Chondrocyte (in vitro differentiated cells): Measurements from ENCODE around the gene IL1RAPL1. TPM values are rescaled to one million over a fixed set of nuclear protein-coding genes. Genes with fewer than 3 reads are reported as not detected.

ENCODE experiments used
- DNase-seq: peaks from one replicate; pipeline ENCODE4 v3.0.0; 2021; ENCODE audit warnings: mixed read lengths, low spot score
- H3K27ac Mint-ChIP-seq: one replicate; pipeline ENCODE4 v1.8.0; 2021; ENCODE audit warnings: mild to moderate bottlenecking, moderate library complexity, mixed read lengths; ENCODE audit not compliant: unreplicated experiment
- H3K27me3 Mint-ChIP-seq: 2 replicates; pipeline ENCODE4 v1.8.0; 2021; ENCODE audit warnings: low read depth, mixed read lengths
- H3K36me3 Mint-ChIP-seq: 2 replicates; pipeline ENCODE4 v1.8.0; 2021; ENCODE audit warnings: low read depth, mixed read lengths
- H3K4me1 Mint-ChIP-seq: 2 replicates; pipeline ENCODE4 v1.8.0; 2021; ENCODE audit warnings: low read depth, mild to moderate bottlenecking, mixed read lengths
- H3K4me3 Mint-ChIP-seq: one replicate; pipeline ENCODE4 v1.8.0; 2021; ENCODE audit warnings: mild to moderate bottlenecking, moderate library complexity, mixed read lengths; ENCODE audit not compliant: unreplicated experiment
- H3K9me3 Mint-ChIP-seq: 2 replicates; pipeline ENCODE4 v1.8.0; 2021; ENCODE audit warnings: low read depth, mixed read lengths
- CTCF ChIP-seq: fragments of 200-600 bp; sonication (generic); IDR thresholded peaks from 2 replicates; pipeline ENCODE4 v1.5.0; 2021; ENCODE audit warnings: antibody characterized with exemption, mild to moderate bottlenecking, moderate library complexity
- total RNA-seq: library from RNA; stranded (reverse); gene quantifications from 3 replicates; pipeline ENCODE4 v1.2.1, GENCODE V29; 2021

The IL1RAPL1 gene
- total RNA-seq, 1 donor from 2014 or later, result not detected

- Mint-ChIP-seq H3K36me3 (no peaks in the 10 kb centered on the region), H3K27me3 (peaks cover 4% of the 10 kb centered on the region), H3K4me1 (no peaks in the 10 kb centered on the region), H3K9me3 (peaks cover 3% of the 10 kb centered on the region), H3K27ac (no peak overlapping the region), H3K4me3 (no peak overlapping the region)
- no peak for TF ChIP-seq CTCF
- DNase-seq, result no peak
These were observed 848.1 kb downstream of the IL1RAPL1 start for GRCh38 chrX:29435396-29435795.

GRCh38 chrX:29447867-29448266 is 860.6 kb downstream of the IL1RAPL1 start:
- H3K36me3 Mint-ChIP-seq, result no peaks in the 10 kb centered on the region

GRCh38 chrX:29453333-29453732 is 866.1 kb downstream of the IL1RAPL1 start:
- DNase-seq, result no peak
- no peak overlapping the region for H3K4me3 Mint-ChIP-seq
- TF ChIP-seq CTCF, result no peak
- no peaks in the 10 kb centered on the region for H3K9me3 Mint-ChIP-seq
- H3K4me1 Mint-ChIP-seq, result no peaks in the 10 kb centered on the region
- H3K27ac Mint-ChIP-seq, result no peak overlapping the region
- no peaks in the 10 kb centered on the region for H3K36me3 Mint-ChIP-seq
- H3K27me3 Mint-ChIP-seq, result peaks cover 5% of the 10 kb centered on the region

More at GRCh38 chrX:29447867-29448266, 860.6 kb downstream of the IL1RAPL1 start:
- no peak for TF ChIP-seq CTCF
- Mint-ChIP-seq H3K27ac (no peak overlapping the region), H3K4me1 (no peaks in the 10 kb centered on the region), H3K4me3 (no peak overlapping the region), H3K27me3 (no peaks in the 10 kb centered on the region), H3K9me3 (no peaks in the 10 kb centered on the region)
- DNase-seq, result no peak

GRCh38 chrX:29455702-29456101 is 868.5 kb downstream of the IL1RAPL1 start:
- Mint-ChIP-seq H3K9me3 (no peaks in the 10 kb centered on the region), H3K27ac (no peak overlapping the region), H3K4me3 (no peak overlapping the region), H3K27me3 (peaks cover 8% of the 10 kb centered on the region), H3K36me3 (no peaks in the 10 kb centered on the region), H3K4me1 (no peaks in the 10 kb centered on the region)
- DNase-seq, result no peak
- no peak for TF ChIP-seq CTCF

GRCh38 chrX:29461039-29461438 is 873.8 kb downstream of the IL1RAPL1 start:
- no peaks in the 10 kb centered on the region for H3K9me3 Mint-ChIP-seq
- TF ChIP-seq CTCF, result no peak
- no peak for DNase-seq

More at GRCh38 chrX:29461039-29461438, 873.8 kb downstream of the IL1RAPL1 start:
- no peak overlapping the region for H3K4me3 Mint-ChIP-seq
- no peak overlapping the region for H3K27ac Mint-ChIP-seq
- no peaks in the 10 kb centered on the region for H3K4me1 Mint-ChIP-seq
- peaks cover 8% of the 10 kb centered on the region for H3K27me3 Mint-ChIP-seq
- H3K36me3 Mint-ChIP-seq, result no peaks in the 10 kb centered on the region
